Globus pallidus (tissue), 1 donor: ENCODE data around the gene ANKLE1.
A peak's percentile ranks its signal among the peaks of the same experiment; 100 is the strongest.
"Not testable (repeated sequence)": the region's sequence is repeated elsewhere in the genome, so short reads cannot be mapped to it uniquely, and the experiment has no call there.

ENCODE experiments used
- DNase-seq: peaks from one replicate; pipeline ENCODE4 v3.0.0-alpha.2; 2015; ENCODE audit warnings: low spot score

ANKLE1 gene

DNA sequence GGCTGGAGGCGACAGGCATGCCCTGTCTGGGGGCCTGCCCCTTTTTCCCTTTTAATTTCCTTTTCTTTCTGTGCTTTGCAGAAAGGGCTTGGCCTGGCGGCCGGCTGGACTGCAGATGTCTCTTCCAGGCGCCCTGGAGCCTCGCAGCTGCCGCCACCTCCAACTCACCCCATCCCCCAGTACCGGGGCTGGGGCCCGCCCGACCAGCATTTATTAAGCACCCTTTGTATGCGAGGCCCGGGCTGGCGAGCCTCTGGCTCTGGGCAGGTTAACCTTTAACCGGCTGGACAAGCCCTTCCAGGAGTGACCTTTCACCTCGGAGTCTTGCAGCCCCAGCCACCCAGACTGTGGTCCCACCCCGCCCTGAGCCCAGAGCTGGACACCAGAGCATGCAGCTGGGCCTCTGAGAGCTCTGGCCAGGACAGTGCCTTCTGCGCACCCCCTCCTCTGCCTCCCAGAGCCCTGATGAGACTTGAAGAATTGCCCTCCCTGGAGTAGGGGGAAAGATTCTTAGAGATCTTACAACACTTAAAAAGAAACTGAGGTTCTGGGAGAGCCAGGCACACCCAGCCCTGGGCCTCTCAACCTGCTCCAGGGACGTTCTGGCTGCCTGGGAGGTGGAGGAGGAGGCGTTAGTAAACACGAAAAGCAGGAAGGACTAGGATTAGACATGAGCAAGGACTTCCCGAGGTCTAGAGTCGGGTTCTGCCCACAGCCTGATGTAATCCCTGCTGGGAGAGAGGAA lies 34.8 kb upstream of the ANKLE1 start:
- no peak for DNase-seq

GRCh38 chr19:17248011-17248776 lies 33.5 kb upstream of the ANKLE1 start:
- no peak for DNase-seq

GRCh38 chr19:17249887-17250548 lies 31.7 kb upstream of the ANKLE1 start:
- no peak for DNase-seq

GRCh38 chr19:17254636-17255035 lies 27.1 kb upstream of the ANKLE1 start:
- no peak for DNase-seq

DNA sequence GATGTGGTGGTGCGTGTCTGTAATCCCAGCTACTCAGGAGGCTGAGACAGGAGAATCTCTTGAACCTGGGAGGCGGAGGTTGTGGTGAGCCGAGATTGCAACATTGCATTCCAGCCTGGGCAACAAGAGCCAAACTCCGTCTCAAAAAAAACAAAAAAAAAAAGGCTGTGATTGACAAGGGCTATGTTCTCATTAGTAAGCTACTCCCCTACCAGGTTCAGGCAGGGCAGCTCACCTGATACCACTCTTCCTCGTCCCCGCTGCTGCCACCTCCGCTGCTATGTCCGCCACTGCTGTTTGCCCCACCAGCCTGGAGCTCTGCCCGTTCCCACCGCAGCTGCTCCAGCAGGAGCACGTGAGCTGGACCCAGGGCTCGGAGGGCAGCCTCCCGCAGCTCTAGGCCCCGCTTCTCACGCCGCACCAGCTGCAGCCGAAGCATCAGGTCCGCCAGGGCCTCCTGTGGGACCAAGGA lies 26.5 kb upstream of the ANKLE1 start:
- no peak for DNase-seq

GRCh38 chr19:17256130-17256529 lies 25.6 kb upstream of the ANKLE1 start:
- DNase-seq = no peak

- no peak for DNase-seq
Observed at GRCh38 chr19:17259118-17259780, 22.5 kb upstream of the ANKLE1 start.

DNA sequence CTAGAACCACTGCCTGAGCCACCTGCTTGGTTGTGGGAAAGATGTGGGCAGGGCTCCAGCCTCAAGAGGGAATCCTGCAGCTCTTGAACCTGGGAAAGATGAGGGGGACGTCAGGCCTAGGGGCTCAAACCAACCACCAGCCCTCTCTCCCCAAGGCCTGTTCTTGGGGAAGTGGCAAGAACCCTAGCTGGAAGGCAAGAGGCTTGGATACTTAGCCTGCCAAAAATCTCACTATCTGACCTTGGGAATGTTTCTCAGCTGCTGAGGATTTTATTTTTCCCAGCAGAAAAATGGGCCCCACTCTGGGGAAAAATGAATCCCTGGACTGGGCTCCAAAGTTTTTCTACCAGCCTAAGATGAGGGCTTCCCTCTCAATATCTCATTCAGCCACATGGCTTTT lies 21.8 kb upstream of the ANKLE1 start:
- no peak for DNase-seq

DNA sequence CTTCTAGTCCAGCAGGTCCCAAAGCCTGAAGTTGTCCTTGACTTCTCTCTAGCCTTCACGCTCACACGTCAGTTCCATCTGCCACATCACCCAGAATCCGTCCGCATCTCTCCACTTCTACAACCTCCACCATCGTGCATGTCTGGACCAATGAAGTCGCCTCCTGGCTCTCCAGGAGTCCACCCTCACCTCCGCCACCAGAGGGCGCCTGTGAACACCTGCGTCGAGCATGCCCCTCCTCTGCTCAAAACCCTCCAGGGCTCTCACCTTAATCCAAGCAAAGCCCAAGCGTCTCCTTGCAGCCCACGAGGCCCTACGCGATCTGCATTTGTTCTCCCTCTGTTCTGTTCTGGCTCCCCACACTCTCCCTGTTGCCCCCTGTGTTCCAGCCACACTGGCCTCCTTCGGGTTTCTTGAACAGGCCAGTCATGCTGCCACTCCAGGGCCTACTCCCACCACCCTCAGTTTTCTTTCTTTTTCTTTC lies 20.8 kb upstream of the ANKLE1 start:
- peak; percentile 54 for DNase-seq

DNA sequence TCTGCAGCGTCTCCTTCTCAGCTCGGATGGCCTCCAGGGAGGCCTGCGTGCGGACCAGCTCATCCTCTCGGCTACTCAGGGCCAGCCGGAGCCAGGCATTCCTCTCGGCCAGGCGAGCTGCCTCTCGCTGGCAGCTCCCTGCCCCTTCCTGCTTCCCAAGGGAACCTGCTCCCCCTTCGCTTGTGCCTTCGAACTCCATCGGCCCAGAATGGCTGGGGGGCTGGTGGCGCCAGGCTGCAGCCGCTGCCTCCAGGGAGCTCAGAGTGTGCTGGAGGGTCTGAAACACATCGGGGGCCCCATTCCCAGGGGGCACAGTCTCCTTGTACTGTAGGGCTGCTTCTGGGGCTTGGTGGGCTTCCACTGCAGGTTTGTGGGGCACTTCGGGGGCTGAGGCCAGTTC lies 19.1 kb upstream of the ANKLE1 start:
- DNase-seq = no peak

DNA sequence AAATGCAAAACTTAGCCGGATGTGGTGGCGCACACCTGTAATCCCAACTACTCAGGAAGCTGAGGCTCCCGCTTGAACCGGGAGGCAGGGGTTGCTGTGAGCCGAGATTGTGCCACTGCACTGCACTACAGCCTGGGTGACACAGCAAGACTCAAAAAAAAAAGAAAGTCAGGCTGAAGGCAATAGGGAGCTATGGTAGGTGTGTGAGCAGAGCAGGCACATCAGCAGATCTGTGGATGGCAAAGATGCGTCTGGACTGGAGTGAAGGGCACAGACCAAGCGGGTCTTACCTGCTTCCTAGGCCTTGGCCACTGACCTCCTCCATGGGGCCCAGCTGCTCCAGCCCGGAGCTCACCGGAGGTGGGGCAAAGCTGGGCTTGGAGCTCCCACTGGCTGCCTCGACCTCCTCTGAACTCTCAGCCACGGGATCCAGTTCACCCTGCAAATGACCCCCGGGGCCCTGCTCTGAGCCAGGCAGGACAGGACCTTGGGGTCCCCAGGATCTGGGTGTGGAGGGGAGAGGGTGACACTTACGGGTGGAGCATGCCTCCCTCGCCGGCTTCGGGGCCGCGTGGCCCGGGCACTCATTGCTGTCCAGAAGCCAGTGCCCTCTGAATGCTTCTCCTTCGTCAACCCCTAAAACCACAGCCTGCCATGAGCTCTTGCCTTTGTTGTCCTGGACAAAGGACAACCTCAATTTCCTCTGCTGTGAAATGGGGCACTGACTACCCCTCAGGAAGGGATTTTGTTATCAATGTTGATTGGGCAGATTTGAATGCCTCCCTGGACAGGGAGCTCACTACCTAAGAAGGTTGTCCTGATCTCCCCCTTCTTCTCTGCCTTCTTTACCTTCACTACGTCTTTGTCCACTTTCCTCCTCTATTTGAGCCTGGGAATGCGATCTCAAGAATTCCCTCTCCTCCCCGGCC lies 17.7 kb upstream of the ANKLE1 start:
- DNase-seq = no peak

GRCh38 chr19:17264641-17264979 lies 17.1 kb upstream of the ANKLE1 start, which contains the start of gene USHBP1:
TSS of gene USHBP1 (minus strand) at chr19:17264745. CDS start at chr19:17264299, 446 bp downstream.
- no peak for DNase-seq

GRCh38 chr19:17266026-17266425 lies 15.7 kb upstream of the ANKLE1 start:
- DNase-seq = no peak

- DNase-seq = no peak
Observed at GRCh38 chr19:17266589-17266974, 15.1 kb upstream of the ANKLE1 start.

GRCh38 chr19:17266975-17267788 lies 14.5 kb upstream of the ANKLE1 start, which contains the start of gene BABAM1:
TSS of gene BABAM1 (plus strand) at chr19:17267443. CDS start at chr19:17268807, 1,364 bp downstream.
- DNase-seq = peak; percentile 99

DNA sequence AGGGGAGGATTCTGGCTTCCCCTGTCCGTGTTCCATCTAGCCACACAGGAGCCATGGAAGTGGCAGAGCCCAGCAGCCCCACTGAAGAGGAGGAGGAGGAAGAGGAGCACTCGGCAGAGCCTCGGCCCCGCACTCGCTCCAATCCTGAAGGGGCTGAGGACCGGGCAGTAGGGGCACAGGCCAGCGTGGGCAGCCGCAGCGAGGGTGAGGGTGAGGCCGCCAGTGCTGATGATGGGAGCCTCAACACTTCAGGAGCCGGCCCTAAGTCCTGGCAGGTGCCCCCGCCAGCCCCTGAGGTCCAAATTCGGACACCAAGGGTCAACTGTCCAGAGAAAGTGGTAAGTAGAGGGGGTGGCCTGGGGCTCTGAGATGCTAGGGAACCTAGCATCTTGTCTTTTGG lies 12.9 kb upstream of the ANKLE1 start:
- no peak for DNase-seq

- DNase-seq = not testable (repeated sequence)
Observed at GRCh38 chr19:17274892-17275291, 6.8 kb upstream of the ANKLE1 start.

DNA sequence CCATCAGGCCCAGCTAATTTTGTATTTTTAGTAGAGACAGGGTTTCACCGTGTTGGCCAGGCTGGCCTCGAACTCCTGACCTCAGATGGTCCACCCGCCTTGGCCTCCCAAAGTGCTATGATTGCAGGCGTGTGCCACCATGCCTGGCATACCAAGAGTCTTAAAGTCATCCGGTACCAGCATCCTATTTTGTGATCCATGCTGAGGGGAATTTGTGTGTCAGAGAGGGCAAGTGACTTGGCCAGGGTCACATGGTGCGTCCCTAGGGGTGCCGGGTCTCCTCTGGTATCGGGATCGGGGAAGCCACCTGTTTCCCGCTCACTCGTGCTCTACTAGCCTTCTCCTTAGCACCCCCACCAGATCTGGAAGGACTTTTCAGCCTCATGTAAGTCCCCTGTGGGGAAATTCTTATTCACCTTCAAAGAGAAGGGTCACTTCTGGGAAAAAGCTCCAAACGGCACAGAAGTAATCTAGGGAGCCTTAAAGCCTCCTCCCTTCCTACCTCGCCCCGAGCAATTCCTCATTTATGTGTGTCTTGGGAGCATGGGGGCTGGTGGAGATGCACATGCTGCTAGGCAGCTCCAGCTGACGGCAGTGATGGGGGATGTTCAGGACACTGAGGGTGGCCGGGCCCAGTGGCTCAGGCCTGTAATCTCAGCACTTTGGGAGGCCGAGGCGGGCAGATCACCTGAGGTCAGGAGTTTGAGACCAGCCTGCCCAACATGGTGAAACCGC lies 6.1 kb upstream of the ANKLE1 start:
- DNase-seq = no peak

GRCh38 chr19:17279436-17279835 lies 2.3 kb upstream of the ANKLE1 start:
- no peak for DNase-seq
